ENCODE measurements around the gene GPRC5A.
"Not testable (repeated sequence)": the region's sequence is repeated elsewhere in the genome, so short reads cannot be mapped to it uniquely, and the experiment has no call there.

Gene GPRC5A

GRCh38 chr12:12891080-12891880, at the start of gene GPRC5A:
Gene GPRC5A (plus strand): TSS chr12:12891562. CDS start chr12:12908250, 16,688 bp downstream.
- Mint-ChIP-seq H3K4me3 (peak within 1 kb of the TSS; percentile 85), H3K27ac (no peak within 1 kb of the TSS), H3K27me3 (ENCODE audit: low read depth, poor library complexity) (peaks cover 91% of the 10 kb centered on the region), H3K36me3 (ENCODE audit: low read depth) (no peaks in the 10 kb centered on the region), H3K9me3 (peaks cover 4% of the 10 kb centered on the region), H3K4me1 (peaks cover 34% of the 10 kb centered on the region)
- TF ChIP-seq CTCF (IDR thresholded peaks at IDR 0.05), result no peak
- DNase-seq, result peak; percentile 60

- Mint-ChIP-seq H3K27ac (no peak overlapping the region), H3K27me3 (ENCODE audit: low read depth, poor library complexity) (peaks cover 7% of the 10 kb centered on the region), H3K36me3 (ENCODE audit: low read depth) (peaks cover 25% of the 10 kb centered on the region), H3K4me1 (peaks cover 9% of the 10 kb centered on the region), H3K4me3 (no peak overlapping the region), H3K9me3 (peaks cover 7% of the 10 kb centered on the region)
- TF ChIP-seq CTCF (IDR thresholded peaks at IDR 0.05), result no peak
- no peak for DNase-seq
Observed at GRCh38 chr12:12845794-12846243, 45.5 kb upstream of the GPRC5A start.

- H3K4me3 Mint-ChIP-seq; H3K27ac Mint-ChIP-seq; DNase-seq; H3K27me3 Mint-ChIP-seq (ENCODE audit: low read depth, poor library complexity); H3K4me1 Mint-ChIP-seq: not testable (repeated sequence)
- H3K36me3 Mint-ChIP-seq (ENCODE audit: low read depth), result peaks cover 34% of the 10 kb centered on the region
- H3K9me3 Mint-ChIP-seq, result peaks cover 17% of the 10 kb centered on the region
Observed at GRCh38 chr12:12846780-12847179, 44.6 kb upstream of the GPRC5A start.

GRCh38 chr12:12853435-12853834, 37.9 kb upstream of the GPRC5A start:
- Mint-ChIP-seq H3K4me1 (no peaks in the 10 kb centered on the region), H3K9me3 (peaks cover 26% of the 10 kb centered on the region), H3K27ac (no peak overlapping the region), H3K36me3 (ENCODE audit: low read depth) (peaks cover 25% of the 10 kb centered on the region), H3K27me3 (ENCODE audit: low read depth, poor library complexity) (peaks cover 5% of the 10 kb centered on the region), H3K4me3 (no peak overlapping the region)
- TF ChIP-seq CTCF (IDR thresholded peaks at IDR 0.05), result no peak
- DNase-seq, result no peak

- no peak for TF ChIP-seq CTCF (IDR thresholded peaks at IDR 0.05)
- Mint-ChIP-seq H3K36me3 (ENCODE audit: low read depth) (peaks cover 21% of the 10 kb centered on the region), H3K9me3 (peaks cover 11% of the 10 kb centered on the region), H3K27me3 (ENCODE audit: low read depth, poor library complexity) (peaks cover 4% of the 10 kb centered on the region), H3K27ac (no peak overlapping the region), H3K4me3 (no peak overlapping the region), H3K4me1 (no peaks in the 10 kb centered on the region)
- no peak for DNase-seq
Observed at GRCh38 chr12:12859690-12860089, 31.7 kb upstream of the GPRC5A start.

GRCh38 chr12:12864243-12864642, 27.1 kb upstream of the GPRC5A start:
- peaks cover 6% of the 10 kb centered on the region for H3K9me3 Mint-ChIP-seq

More at GRCh38 chr12:12864243-12864642, 27.1 kb upstream of the GPRC5A start:
- Mint-ChIP-seq H3K4me3 (no peak overlapping the region), H3K27ac (no peak overlapping the region), H3K4me1 (no peaks in the 10 kb centered on the region), H3K27me3 (ENCODE audit: low read depth, poor library complexity) (no peaks in the 10 kb centered on the region), H3K36me3 (ENCODE audit: low read depth) (peaks cover 31% of the 10 kb centered on the region)
- DNase-seq, result no peak
- TF ChIP-seq CTCF (IDR thresholded peaks at IDR 0.05), result no peak
